GM21529 (cell line): ENCODE measurements around the gene TMEM175.

ENCODE experiments used
- ATAC-seq: cut with Tn5 transposase; IDR thresholded peaks from one replicate; pipeline ENCODE4 v1.9.1; 2021; ENCODE audit not compliant: unreplicated experiment

Gene TMEM175

GRCh38 chr4:946103-946450, 13.8 kb downstream of the TMEM175 start:
- ATAC-seq, result no peak

- ATAC-seq, result no peak
Observed at GRCh38 chr4:946517-947471, 14.5 kb downstream of the TMEM175 start.

- no peak for ATAC-seq
Observed at GRCh38 chr4:947491-947971, 15.3 kb downstream of the TMEM175 start.

- ATAC-seq, result no peak
Observed at GRCh38 chr4:948101-948935, 16.1 kb downstream of the TMEM175 start.

GRCh38 chr4:948936-949300, 16.7 kb downstream of the TMEM175 start:
- no peak for ATAC-seq

GRCh38 chr4:949656-950055, 17.4 kb downstream of the TMEM175 start:
- ATAC-seq, result no peak

GRCh38 chr4:950136-951020, 18.1 kb downstream of the TMEM175 start:
- ATAC-seq, result no peak

- ATAC-seq, result no peak
Observed at GRCh38 chr4:951186-951585, 18.9 kb downstream of the TMEM175 start.

GRCh38 chr4:951594-952468, 19.6 kb downstream of the TMEM175 start:
- no peak for ATAC-seq

- no peak for ATAC-seq
Observed at GRCh38 chr4:952881-953573, 20.8 kb downstream of the TMEM175 start.

GRCh38 chr4:953574-953915, 21.3 kb downstream of the TMEM175 start:
- no peak for ATAC-seq

GRCh38 chr4:954211-955020, 22.2 kb downstream of the TMEM175 start:
- no peak for ATAC-seq

GRCh38 chr4:955161-955921, 23.1 kb downstream of the TMEM175 start:
- no peak for ATAC-seq

GRCh38 chr4:955931-956381, 23.7 kb downstream of the TMEM175 start:
- ATAC-seq, result no peak

GRCh38 chr4:956531-957230, 24.4 kb downstream of the TMEM175 start:
- ATAC-seq, result no peak

GRCh38 chr4:957231-957580, 24.9 kb downstream of the TMEM175 start:
- ATAC-seq, result no peak

GRCh38 chr4:957581-958313, 25.5 kb downstream of the TMEM175 start:
- ATAC-seq, result no peak
